Coronary artery (tissue), 2 donors: Measurements from ENCODE around the gene RASAL2.

Experiments used
- DNase-seq: peaks from one replicate; pipeline ENCODE4 v3.0.0-alpha.2; 2017; ENCODE audit warnings: low spot score
- H3K27ac ChIP-seq, 2 donors: fragments of 200-600 bp; sonication (generic); one replicate each; pipeline ENCODE4 v1.5.1; 2016 to 2019
- H3K4me3 ChIP-seq: fragments of 200-600 bp; sonication (generic); 2 replicates; pipeline ENCODE4 v1.5.1; 2016; ENCODE audit warnings: mild to moderate bottlenecking, moderate library complexity
- CTCF ChIP-seq: fragments of 200-600 bp; sonication (generic); IDR thresholded peaks from one replicate; pipeline ENCODE4 v1.5.1; 2019; ENCODE audit warnings: antibody characterized with exemption

Gene RASAL2

GRCh38 chr1:178506669-178507068 lies 412.8 kb downstream of the RASAL2 start:
- no peak for TF ChIP-seq CTCF
- Histone ChIP-seq H3K27ac (no peak overlapping the region), H3K4me3 (no peak overlapping the region)
- DNase-seq: no peak

GRCh38 chr1:178509414-178510007 lies 415.6 kb downstream of the RASAL2 start:
- TF ChIP-seq CTCF: no peak
- H3K4me3 ChIP-seq: no peak overlapping the region
- DNase-seq: no peak
- H3K27ac ChIP-seq: no peak overlapping the region

- DNase-seq: no peak
- no peak for TF ChIP-seq CTCF
- Histone ChIP-seq H3K27ac (no peak overlapping the region), H3K4me3 (no peak overlapping the region)
Measured at GRCh38 chr1:178510155-178510554, 416.3 kb downstream of the RASAL2 start.

GRCh38 chr1:178512566-178513277 lies 418.8 kb downstream of the RASAL2 start, which contains the start of gene TEX35:
Gene TEX35, plus strand, starts transcription at chr1:178513109. Its CDS starts 80 bp downstream, at chr1:178513189.
- H3K27ac ChIP-seq: no peak within 1 kb of the TSS
- H3K4me3 ChIP-seq: no peak within 1 kb of the TSS
- DNase-seq: no peak
- no peak for TF ChIP-seq CTCF

GRCh38 chr1:178513278-178513983 lies 419.5 kb downstream of the RASAL2 start:
- TF ChIP-seq CTCF: no peak
- no peak overlapping the region for H3K27ac ChIP-seq
- H3K4me3 ChIP-seq: no peak overlapping the region
- no peak for DNase-seq

GRCh38 chr1:178516110-178516509 lies 422.2 kb downstream of the RASAL2 start:
- DNase-seq: no peak
- Histone ChIP-seq H3K27ac (no peak overlapping the region), H3K4me3 (no peak overlapping the region)
- no peak for TF ChIP-seq CTCF
